IPS DF 6.9 (cell line): ENCODE measurements around the gene MXD1.
"Not testable (repeated sequence)": the region's sequence is repeated elsewhere in the genome, so short reads cannot be mapped to it uniquely, and the experiment has no call there.

Experiments used
- DNase-seq: peaks from one replicate; pipeline ENCODE4 v3.0.0-alpha.2; 2013; ENCODE audit warnings: low read depth, low spot score
- H3K27ac ChIP-seq: one replicate; pipeline ENCODE4 v1.5.1; 2013; ENCODE audit warnings: low read length, control low read depth
- H3K27me3 ChIP-seq: 2 replicates; pipeline ENCODE4 v1.6.1; 2013; ENCODE audit warnings: mild to moderate bottlenecking, low read length; ENCODE audit not compliant: control insufficient read depth, insufficient read depth
- H3K36me3 ChIP-seq: 2 replicates; pipeline ENCODE4 v1.6.1; 2013; ENCODE audit warnings: low read length; ENCODE audit not compliant: control insufficient read depth, insufficient read depth
- H3K4me1 ChIP-seq: 2 replicates; pipeline ENCODE4 v1.6.1; 2013; ENCODE audit warnings: low read length; ENCODE audit not compliant: control insufficient read depth, insufficient read depth
- H3K4me3 ChIP-seq: 2 replicates; pipeline ENCODE4 v1.5.1; 2013; ENCODE audit warnings: mild to moderate bottlenecking, low read length
- H3K9me3 ChIP-seq: 2 replicates; pipeline ENCODE4 v1.6.1; 2013; ENCODE audit warnings: low read length, inconsistent platforms; ENCODE audit not compliant: control insufficient read depth, insufficient read depth
- WGBS: extraction: QIAGEN DNeasy Blood & Tissue Kit; methylation state at CpG from one replicate; pipeline ENCODE4 v1.1.7; 2013; ENCODE audit warnings: mixed read lengths, missing lambda C conversion rate; ENCODE audit not compliant: insufficient read length, insufficient coverage; 5-methylcytosine and 5-hydroxymethylcytosine counted together

Gene MXD1

GRCh38 chr2:69945441-69945840 lies 30.5 kb downstream of the MXD1 start:
- no CpG with 5 or more reads among the region's 8 CpGs for WGBS
- H3K27me3 ChIP-seq, result no peaks in the 10 kb centered on the region
- no peaks in the 10 kb centered on the region for H3K4me1 ChIP-seq

GRCh38 chr2:69945941-69946340 lies 31.0 kb downstream of the MXD1 start:
- Histone ChIP-seq H3K4me1 (no peaks in the 10 kb centered on the region), H3K27me3 (no peaks in the 10 kb centered on the region), H3K9me3 (no peaks in the 10 kb centered on the region), H3K27ac (no peak overlapping the region), H3K36me3 (no peaks in the 10 kb centered on the region), H3K4me3 (no peak overlapping the region)
- WGBS, result no CpG with 5 or more reads among the region's 8 CpGs
- DNase-seq, result no peak

More at GRCh38 chr2:69945441-69945840, 30.5 kb downstream of the MXD1 start:
- H3K36me3 ChIP-seq, result no peaks in the 10 kb centered on the region
- H3K27ac ChIP-seq, result no peak overlapping the region
- H3K9me3 ChIP-seq, result no peaks in the 10 kb centered on the region
- no peak for DNase-seq
- no peak overlapping the region for H3K4me3 ChIP-seq

GRCh38 chr2:69946351-69947324 lies 31.7 kb downstream of the MXD1 start:
- DNase-seq, result no peak
- H3K4me1 ChIP-seq, result no peaks in the 10 kb centered on the region
- H3K4me3 ChIP-seq, result no peak overlapping the region
- H3K36me3 ChIP-seq, result no peaks in the 10 kb centered on the region
- no peaks in the 10 kb centered on the region for H3K9me3 ChIP-seq
- WGBS, result no CpG with 5 or more reads among the region's 13 CpGs
- H3K27me3 ChIP-seq, result no peaks in the 10 kb centered on the region
- no peak overlapping the region for H3K27ac ChIP-seq

GRCh38 chr2:69947325-69947931 lies 32.5 kb downstream of the MXD1 start:
- H3K27me3 ChIP-seq, result no peaks in the 10 kb centered on the region
- WGBS, result no CpG with 5 or more reads among the region's 4 CpGs
- H3K27ac ChIP-seq, result no peak overlapping the region
- H3K36me3 ChIP-seq, result no peaks in the 10 kb centered on the region
- DNase-seq, result no peak
- H3K4me3 ChIP-seq, result no peak overlapping the region
- no peaks in the 10 kb centered on the region for H3K9me3 ChIP-seq
- H3K4me1 ChIP-seq, result no peaks in the 10 kb centered on the region

- no peaks in the 10 kb centered on the region for H3K36me3 ChIP-seq
- no peaks in the 10 kb centered on the region for H3K27me3 ChIP-seq
- no CpG with 5 or more reads among the region's 35 CpGs for WGBS
- H3K4me1 ChIP-seq, result no peaks in the 10 kb centered on the region
- H3K9me3 ChIP-seq, result no peaks in the 10 kb centered on the region
- H3K27ac ChIP-seq, result no peak overlapping the region
- no peak overlapping the region for H3K4me3 ChIP-seq
- no peak for DNase-seq
Measured at GRCh38 chr2:69948032-69948962, 33.4 kb downstream of the MXD1 start.

- Histone ChIP-seq H3K9me3 (no peaks in the 10 kb centered on the region), H3K27ac (no peak overlapping the region), H3K4me3 (no peak overlapping the region), H3K27me3 (no peaks in the 10 kb centered on the region), H3K36me3 (no peaks in the 10 kb centered on the region), H3K4me1 (no peaks in the 10 kb centered on the region)
- no peak for DNase-seq
- WGBS, result no CpG with 5 or more reads among the region's 21 CpGs
Measured at GRCh38 chr2:69948963-69949645, 34.2 kb downstream of the MXD1 start.

- WGBS, result no CpG with 5 or more reads among the region's 5 CpGs
- DNase-seq, result no peak
- Histone ChIP-seq H3K27ac (no peak overlapping the region), H3K4me3 (no peak overlapping the region), H3K36me3 (no peaks in the 10 kb centered on the region), H3K9me3 (no peaks in the 10 kb centered on the region), H3K4me1 (no peaks in the 10 kb centered on the region), H3K27me3 (no peaks in the 10 kb centered on the region)
Measured at GRCh38 chr2:69950241-69950640, 35.3 kb downstream of the MXD1 start.

GRCh38 chr2:69950671-69951070 lies 35.8 kb downstream of the MXD1 start:
- H3K9me3 ChIP-seq, DNase-seq, H3K27me3 ChIP-seq, H3K36me3 ChIP-seq, H3K27ac ChIP-seq, H3K4me3 ChIP-seq, H3K4me1 ChIP-seq: not testable (repeated sequence)
- WGBS, result 100% methylated on average over 1 of the region's 3 CpGs

- Histone ChIP-seq H3K9me3 (no peaks in the 10 kb centered on the region), H3K27ac (no peak overlapping the region), H3K36me3 (no peaks in the 10 kb centered on the region), H3K27me3 (no peaks in the 10 kb centered on the region), H3K4me3 (no peak overlapping the region), H3K4me1 (no peaks in the 10 kb centered on the region)
- DNase-seq, result no peak
- WGBS, result no CpG with 5 or more reads among the region's 6 CpGs
Measured at GRCh38 chr2:69952336-69953115, 37.6 kb downstream of the MXD1 start.
